ENCODE results near the gene KCNMA1. TPM values are rescaled to one million over a fixed set of nuclear protein-coding genes. Genes with fewer than 3 reads are reported as not detected.

The KCNMA1 gene
- total and polyA plus RNA-seq, 9 of the 15 experiments (the other 6 are each of a cell fraction or from before 2014, with no cell fraction given): 0.01 to 0.95 (median 0.15) TPM; not detected in 4

GRCh38 chr10:77363210-77363609 is 274.4 kb downstream of the KCNMA1 start:
- BruUV-seq (replicated peaks): no TSS peak
- no peaks in the 10 kb centered on the region for H3K4me1 ChIP-seq (replicated peaks in 1 of 2; ENCODE audit: control insufficient read depth in 2 of 2, insufficient read depth in 2 of 2, low read length in 2 of 2)
- TF ChIP-seq CBFA2T2 (conservative IDR thresholded peaks at IDR 0.05) (no peak), E2F5 (CRISPR knock-in tag; IDR thresholded peaks at IDR 0.05) (no peak), CBX5 (IDR thresholded peaks at IDR 0.05; ENCODE audit: borderline replicate concordance, low read depth) (no peak), TEAD2 (tag; IDR thresholded peaks at IDR 0.05) (no peak), USF2 (CRISPR knock-in tag; IDR thresholded peaks at IDR 0.05) (no peak), ETV5 (CRISPR knock-in tag; IDR thresholded peaks at IDR 0.05; ENCODE audit: low read depth) (no peak)

More at GRCh38 chr10:77363210-77363609, 274.4 kb downstream of the KCNMA1 start:
- Histone ChIP-seq H4K20me1 (replicated peaks; ENCODE audit: control insufficient read depth, insufficient read depth, low read length) (no peaks in the 10 kb centered on the region; the same call in 1 of the 2 replicates), H2AFZ (ENCODE audit: low read depth, low read length) (no peak overlapping the region), H3K4me3 (no peak overlapping the region), H3K9me1 (ENCODE audit: control insufficient read depth, insufficient read depth, low read length) (no peaks in the 10 kb centered on the region), H3K27ac (ENCODE audit: extremely low read depth, low read depth, low read length) (no peak overlapping the region), H3K9me3 (replicated peaks; ENCODE audit: control insufficient read depth, insufficient read depth, low read depth, low read length) (no peaks in the 10 kb centered on the region), H3K36me3 (ENCODE audit: control insufficient read depth, insufficient read depth, low read length) (no peaks in the 10 kb centered on the region), H3K79me2 (ENCODE audit: control insufficient read depth, insufficient read depth, low read length) (no peaks in the 10 kb centered on the region), H3K4me2 (ENCODE audit: insufficient read depth, low read length) (no peak overlapping the region), H3K9ac (ENCODE audit: insufficient read depth in 1 of 2, low read depth in 2 of 2, low read length in 2 of 2) (no peak overlapping the region), H3K27me3 (ENCODE audit: control insufficient read depth in 2 of 2, insufficient read depth in 2 of 2, low read length in 2 of 2) (peaks cover 0 to 27% of the 10 kb centered on the region in 2 experiments; a peak in 3 of 5 replicates)
- no peak for ATAC-seq
- ChIA-PET CTCF (ENCODE audit: low intra/inter-chr PET ratio) (no interaction called here), POLR2A (interaction anchor here (0.8 kb wide), 1 partner anchor 975 kb away, joined by 3 read pairs; no protein-coding TSS in a partner anchor)
- FAIRE-seq: no peak
- DNase-seq (ENCODE audit: extremely low read depth in 1 of 4, low spot score in 3 of 4): no peak
- intact Hi-C loops (cut with micrococcal nuclease): no loop called here
- in situ Hi-C loops (cut with MboI): no loop called here
